HG03095 (cell line): ENCODE results near the gene TIMM44.
A peak's percentile ranks its signal among the peaks of the same experiment; 100 is the strongest.

Experiments
- ATAC-seq: cut with Tn5 transposase; IDR thresholded peaks from one replicate; pipeline ENCODE4 v1.9.1; 2021; ENCODE audit warnings: moderate library complexity; ENCODE audit not compliant: unreplicated experiment

The TIMM44 gene, protein sequence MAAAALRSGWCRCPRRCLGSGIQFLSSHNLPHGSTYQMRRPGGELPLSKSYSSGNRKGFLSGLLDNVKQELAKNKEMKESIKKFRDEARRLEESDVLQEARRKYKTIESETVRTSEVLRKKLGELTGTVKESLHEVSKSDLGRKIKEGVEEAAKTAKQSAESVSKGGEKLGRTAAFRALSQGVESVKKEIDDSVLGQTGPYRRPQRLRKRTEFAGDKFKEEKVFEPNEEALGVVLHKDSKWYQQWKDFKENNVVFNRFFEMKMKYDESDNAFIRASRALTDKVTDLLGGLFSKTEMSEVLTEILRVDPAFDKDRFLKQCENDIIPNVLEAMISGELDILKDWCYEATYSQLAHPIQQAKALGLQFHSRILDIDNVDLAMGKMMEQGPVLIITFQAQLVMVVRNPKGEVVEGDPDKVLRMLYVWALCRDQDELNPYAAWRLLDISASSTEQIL

DNA sequence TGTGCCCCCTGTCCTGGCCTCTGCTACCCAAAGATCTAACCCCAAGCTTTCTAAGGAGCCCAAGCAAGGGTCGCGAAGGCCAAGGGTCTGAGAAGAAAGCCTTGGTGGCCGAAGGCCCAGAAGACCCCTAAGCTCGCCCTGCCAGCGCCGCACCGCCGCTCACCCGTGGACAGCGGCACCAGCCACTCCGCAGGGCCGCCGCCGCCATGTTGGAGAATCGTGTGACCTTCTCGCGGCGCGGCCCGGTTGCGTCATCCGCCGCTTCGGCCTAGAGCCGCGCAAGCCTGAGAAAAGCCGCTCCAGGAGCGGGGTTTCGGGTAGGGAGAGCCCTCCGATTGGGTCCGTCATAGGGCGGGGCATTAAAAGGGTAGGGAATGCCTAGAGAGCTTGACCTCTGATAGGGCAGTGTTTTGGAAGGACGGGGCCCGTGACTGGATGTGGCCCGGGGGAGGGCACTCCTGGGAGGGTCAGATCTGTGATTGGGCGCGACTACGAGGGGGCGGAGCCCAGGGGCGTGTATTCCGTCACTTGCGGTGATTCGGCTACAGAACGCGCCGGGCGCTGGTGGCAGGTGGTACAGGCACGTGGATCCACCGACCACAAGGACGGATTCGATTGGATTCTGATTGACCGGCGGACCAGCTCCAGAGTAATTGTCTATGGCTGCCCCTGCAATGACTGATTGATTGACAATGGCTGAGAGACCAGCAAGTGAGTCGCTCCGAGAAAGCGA lies at the start of gene TIMM44:
TSS of gene TIMM44 (minus strand) at position 223 of the 733 bp plus-strand sequence. CDS start at position 208, 15 bp downstream.
- ATAC-seq, result peak; percentile 96

- no peak for ATAC-seq
Observed at GRCh38 chr19:7992575-7992974, 49.1 kb upstream of the TIMM44 start.

GRCh38 chr19:7989071-7989575 lies 45.7 kb upstream of the TIMM44 start:
- ATAC-seq, result no peak

DNA sequence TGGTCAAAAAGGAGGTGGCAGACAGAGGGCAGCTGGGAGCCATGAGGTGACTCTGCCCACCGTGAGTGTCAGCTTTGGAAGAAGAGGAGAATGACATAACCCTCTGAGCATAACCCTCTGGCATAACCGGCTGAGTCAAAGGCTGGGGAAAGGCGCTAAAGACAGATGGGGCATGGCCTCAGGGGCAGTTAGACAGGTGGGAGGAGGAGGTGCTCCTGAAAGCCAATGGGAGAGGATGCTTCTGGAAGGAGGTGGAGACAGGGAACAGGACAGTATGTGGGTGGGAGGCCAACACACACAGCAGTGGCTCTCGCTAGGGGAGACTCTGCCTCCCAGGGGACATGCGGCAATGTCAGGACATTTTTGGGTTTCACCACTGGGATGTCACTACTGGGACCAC lies 44.8 kb upstream of the TIMM44 start:
- no peak for ATAC-seq

- no peak for ATAC-seq
Observed at GRCh38 chr19:7987114-7987768, 43.8 kb upstream of the TIMM44 start.

DNA sequence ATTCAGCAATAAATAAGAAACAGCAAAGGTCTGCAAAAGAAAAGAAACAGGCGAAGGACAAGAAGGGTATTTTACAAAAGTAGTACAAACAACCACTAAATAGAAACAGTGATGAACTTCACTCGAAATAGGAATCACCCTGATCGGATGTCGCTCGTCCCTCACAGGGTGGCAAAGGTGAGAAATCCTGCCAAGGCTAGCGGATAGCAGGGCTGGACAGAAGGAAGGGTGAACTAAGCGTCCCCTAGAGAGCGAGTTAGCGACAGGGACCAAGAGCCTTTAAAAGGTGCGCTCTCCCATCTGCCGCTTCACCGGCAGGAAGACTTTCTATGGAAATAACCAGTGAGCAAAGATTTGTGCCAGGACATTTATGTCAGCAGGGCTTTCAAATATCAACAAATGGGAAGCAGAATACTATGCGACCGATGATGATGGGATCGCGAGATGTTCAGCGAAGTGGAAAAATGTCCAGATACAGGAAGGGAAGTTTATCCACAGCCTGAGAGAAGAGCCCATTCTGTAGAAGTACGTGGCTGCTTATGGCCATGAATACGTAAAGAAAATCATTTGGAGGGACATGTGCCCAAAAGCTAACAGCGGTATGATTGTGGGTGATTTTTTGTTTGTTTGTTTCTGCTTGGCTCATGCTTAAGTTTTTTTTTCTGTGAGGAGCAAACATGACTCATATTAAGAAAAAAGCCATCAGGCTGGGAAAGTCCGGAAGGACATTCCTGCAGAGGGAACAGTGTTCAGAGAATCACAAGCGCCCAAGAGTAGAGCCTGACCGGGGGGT lies 43.1 kb upstream of the TIMM44 start:
- ATAC-seq, result no peak

DNA sequence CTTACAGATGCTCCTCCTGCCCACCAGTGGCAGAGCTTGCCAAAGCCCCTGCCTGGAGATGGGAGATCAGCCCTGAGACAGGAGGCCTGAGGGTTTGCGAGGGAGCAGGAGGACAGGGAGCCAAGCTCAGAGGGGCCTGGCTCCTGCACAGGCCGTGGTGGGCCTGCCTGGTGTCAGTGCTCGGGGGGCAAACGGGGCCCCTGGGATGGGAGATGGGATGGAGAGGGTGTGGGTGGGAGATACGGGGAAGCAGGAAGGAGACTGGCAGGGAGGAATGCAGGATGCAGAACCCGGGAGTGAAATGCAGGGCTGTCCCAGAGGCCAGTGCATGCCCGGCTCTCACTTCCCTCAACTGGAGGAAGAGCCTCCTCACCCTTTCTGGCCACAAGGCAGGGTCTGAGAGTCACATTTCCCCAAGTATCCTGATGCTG lies 42.0 kb upstream of the TIMM44 start:
- no peak for ATAC-seq

DNA sequence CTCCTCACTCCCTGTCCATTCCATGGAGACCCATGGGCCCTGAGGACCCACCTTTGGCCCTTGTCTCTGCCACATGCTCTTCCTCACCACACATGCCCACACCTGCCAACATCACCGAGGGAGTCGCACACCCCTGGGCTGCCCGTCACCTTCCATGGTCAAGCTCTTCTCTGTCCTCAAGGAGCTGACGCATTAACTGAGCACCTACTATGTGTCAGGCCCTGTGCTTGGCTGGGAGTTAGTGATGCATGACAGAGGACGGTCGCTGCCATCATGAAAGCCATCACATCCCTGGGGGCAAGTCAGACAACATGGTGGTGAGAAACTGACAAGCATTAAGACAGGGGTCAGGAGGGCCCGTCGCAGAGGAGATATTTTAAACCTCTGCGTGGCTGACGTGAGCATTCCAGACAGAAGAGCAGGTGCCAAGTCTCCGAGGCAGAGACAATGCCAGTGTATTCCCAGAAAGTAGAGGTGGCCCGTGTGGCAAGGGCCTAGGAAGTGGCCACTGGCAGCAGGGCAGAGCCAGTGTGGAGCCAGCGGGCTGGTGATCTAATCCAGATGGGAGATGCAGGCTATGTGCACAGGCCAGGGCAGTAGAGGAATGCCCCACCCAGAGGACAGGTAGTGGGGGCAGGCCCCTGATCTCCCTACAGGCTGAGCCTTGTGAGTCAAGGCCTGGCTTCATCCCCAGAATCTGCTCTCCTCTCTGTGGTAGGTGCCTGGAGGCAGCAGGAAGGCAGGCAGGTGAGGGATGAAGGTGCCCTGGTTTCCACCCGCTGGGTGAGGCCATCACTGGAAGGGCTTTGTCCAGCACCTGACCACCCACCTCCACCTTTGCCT lies 40.8 kb upstream of the TIMM44 start:
- ATAC-seq, result no peak

GRCh38 chr19:7983286-7983950 lies 40.0 kb upstream of the TIMM44 start:
- no peak for ATAC-seq

DNA sequence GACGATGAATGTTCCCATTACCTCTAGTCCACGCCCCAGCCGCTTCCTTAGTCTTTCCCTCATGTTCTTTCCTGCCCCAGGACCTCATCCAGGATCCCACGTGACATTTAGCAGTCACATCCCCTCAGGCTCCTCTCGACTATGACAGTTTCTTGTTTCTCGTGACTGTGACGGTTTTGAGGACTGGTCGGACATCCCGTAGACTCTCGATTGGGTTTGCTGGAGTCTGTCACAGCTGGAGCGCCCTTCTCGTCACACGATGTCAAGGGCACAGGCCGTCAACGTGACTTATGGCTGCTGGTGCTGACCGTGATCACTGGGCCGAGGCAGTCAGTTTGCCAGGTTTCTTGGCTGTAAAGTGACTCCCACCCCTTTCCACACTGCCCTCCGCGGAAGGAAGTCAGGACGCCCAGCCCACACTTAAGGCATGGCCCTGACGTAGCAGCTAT lies 39.2 kb upstream of the TIMM44 start:
- no peak for ATAC-seq

DNA sequence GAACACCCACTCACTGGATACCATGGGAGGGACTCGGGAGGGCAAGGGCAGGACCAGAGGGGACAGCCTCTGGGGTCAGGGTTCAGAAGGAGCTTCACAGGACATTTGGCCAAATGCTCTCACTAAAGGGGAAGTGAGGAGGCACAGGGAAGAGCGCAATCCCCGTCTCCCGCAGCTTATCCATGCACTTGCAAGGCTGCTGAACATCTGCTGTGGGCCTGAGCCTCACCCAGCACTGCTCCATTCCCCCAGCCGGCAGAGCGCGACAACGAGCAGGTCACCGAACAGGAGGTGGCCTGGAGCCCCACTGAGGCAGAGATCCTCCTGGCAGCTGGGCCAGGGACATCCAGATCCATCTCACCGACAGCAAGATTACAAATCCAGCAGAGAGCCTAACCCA lies 38.6 kb upstream of the TIMM44 start:
- no peak for ATAC-seq

- ATAC-seq, result no peak
Observed at GRCh38 chr19:7981661-7982060, 38.2 kb upstream of the TIMM44 start.

DNA sequence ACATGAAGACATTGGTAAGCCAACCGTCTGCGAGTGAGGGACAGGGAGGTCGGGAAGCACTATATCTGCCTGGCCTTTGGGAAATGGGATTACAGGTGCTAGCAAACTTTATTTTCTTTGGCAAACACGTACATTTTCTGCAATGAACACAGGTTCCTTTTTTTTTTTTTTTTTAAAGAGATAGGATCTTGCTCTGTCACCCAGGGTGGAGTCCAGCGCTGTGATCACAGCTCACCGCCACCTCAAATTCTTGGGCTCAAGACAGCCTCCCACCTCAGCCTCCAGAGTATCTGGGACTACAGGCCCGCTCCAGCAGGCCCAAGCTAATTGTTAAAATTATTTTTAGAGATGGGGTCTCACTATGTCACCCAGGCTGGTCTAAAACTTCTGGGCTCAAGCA lies 37.7 kb upstream of the TIMM44 start:
- no peak for ATAC-seq

- ATAC-seq, result no peak
Observed at GRCh38 chr19:7980635-7981121, 37.2 kb upstream of the TIMM44 start.

DNA sequence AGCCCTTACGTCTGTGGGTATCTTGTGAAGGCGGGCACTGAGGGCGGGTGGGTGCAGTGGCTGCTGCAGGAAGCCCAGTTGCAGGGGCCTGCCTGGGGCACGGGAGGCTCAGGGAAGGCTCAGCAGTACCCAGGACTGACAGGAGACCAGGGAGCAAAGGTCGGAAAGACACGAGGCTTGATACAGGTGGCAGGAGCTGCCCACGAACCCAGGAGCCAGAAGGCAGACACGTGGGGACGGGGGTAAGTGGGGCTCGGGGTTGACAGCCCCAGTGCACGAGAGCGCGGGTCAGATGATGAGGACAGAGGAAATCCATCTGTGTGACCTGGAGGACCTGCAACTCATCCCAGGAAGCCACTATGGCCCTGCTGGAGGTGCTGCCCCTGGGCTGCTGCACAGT lies 36.7 kb upstream of the TIMM44 start:
- ATAC-seq, result no peak

DNA sequence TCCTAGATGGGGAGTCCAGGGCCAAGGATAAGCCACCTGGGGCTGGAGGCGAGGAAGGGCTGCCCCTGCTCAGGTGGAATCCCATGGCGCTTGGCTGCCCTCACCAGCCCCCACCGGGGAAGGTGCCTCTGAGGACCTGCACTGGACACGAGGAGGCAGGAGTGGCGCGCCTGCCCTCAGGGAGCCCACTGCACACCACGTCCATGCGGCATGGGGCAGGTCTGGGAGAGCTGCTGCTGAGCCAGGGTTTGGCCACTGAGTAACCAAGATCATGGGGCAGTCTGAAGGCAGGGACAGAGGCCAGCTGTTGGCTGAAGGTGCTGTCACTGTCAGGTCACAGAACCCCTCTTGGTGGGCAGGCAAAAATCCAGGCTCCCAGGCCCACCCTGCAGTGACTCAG lies 36.1 kb upstream of the TIMM44 start:
- no peak for ATAC-seq

DNA sequence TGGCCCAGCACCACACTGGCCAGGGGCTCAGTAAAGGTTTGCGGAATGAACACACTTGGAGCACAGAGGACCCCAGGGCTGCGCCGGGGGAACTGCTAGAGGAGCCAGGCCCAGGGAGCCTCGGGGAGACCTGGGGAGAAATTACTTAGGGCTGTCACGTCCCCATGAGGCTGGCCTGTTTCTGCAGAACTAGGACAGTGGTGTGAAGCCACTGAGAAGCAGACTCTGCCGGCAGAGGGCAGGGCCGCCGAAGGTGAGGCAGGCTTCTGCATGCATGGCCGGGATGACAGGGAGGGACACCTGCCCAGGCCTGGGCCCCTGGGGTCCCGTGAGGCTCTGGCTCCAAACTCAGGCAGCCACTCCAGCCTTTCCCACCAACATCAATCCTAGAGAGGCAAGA lies 35.5 kb upstream of the TIMM44 start:
- ATAC-seq, result no peak

DNA sequence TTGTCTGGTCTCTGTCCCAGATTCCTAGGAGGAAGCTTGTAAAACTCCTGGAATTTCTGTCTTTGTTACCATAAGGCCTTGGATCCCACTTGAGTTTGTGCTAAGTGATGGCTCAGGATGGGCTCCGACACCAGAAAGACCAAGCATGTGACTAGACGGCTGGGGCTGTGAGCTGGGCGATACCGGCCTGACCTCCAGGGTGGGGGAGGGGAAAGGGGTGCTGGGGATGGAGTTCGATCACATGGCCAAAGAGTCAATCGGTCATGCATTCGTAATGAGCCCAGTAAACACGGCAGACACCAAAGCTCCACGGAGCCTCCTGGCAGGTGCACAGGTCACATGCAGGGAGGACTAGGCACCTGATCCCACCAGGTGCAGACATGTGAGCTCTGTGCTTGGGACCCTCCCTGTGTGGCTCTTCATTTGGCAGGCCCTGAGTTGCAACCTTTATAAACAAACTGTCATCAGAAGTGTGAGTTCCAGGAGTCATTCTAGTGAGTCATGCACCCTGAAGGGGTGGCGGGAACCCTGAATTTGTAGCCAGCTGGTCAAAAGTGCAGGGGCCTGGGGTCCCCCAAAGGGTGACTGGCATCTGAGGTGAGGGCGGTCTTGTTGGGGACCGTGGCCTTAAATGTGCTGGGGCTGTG lies 34.8 kb upstream of the TIMM44 start:
- no peak for ATAC-seq

- no peak for ATAC-seq
Observed at GRCh38 chr19:7977723-7978040, 34.2 kb upstream of the TIMM44 start.
